NB4 (cell line): Measurements from ENCODE around the gene NTRK2.

Experiments used
- MYC ChIP-seq: IDR thresholded peaks from 2 replicates; pipeline ENCODE4 v1.6.1; 2011; ENCODE audit warnings: low read depth, low read length
- POLR2A ChIP-seq: IDR thresholded peaks from 2 replicates; pipeline ENCODE4 v1.6.1; 2011; ENCODE audit warnings: mild to moderate bottlenecking; ENCODE audit not compliant: insufficient read length; ENCODE audit errors: extremely low read depth
- TF ChIP-seq, protein P1 (sequence below): IDR thresholded peaks from one replicate; pipeline ENCODE4 v1.5.1; 2012; ENCODE audit warnings: low read depth, low read length
- TF ChIP-seq, protein P2 (sequence below): IDR thresholded peaks from 2 replicates; pipeline ENCODE4 v1.6.1; 2011; ENCODE audit warnings: low read depth, low read length

DNA sequence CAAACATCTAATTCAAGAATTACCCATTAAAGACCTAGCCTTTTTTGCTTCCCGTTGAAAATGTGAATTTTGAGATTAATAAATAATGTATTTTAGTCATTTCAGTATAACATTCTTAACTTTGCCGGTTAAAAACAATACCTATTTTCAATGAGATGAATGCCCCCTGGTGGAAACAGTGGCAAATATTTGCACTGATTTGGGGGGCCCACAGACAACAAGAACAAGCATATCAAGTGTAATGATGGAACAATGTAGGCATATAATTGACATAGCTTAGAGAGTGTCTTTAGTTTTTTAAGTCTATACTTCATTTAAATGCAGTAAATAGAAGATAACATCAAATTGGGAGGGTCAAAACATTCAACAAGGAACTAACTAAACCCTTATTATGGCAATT, 111.9 kb downstream of the NTRK2 start:
- TF ChIP-seq, protein P1, sequence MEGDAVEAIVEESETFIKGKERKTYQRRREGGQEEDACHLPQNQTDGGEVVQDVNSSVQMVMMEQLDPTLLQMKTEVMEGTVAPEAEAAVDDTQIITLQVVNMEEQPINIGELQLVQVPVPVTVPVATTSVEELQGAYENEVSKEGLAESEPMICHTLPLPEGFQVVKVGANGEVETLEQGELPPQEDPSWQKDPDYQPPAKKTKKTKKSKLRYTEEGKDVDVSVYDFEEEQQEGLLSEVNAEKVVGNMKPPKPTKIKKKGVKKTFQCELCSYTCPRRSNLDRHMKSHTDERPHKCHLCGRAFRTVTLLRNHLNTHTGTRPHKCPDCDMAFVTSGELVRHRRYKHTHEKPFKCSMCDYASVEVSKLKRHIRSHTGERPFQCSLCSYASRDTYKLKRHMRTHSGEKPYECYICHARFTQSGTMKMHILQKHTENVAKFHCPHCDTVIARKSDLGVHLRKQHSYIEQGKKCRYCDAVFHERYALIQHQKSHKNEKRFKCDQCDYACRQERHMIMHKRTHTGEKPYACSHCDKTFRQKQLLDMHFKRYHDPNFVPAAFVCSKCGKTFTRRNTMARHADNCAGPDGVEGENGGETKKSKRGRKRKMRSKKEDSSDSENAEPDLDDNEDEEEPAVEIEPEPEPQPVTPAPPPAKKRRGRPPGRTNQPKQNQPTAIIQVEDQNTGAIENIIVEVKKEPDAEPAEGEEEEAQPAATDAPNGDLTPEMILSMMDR, result peak; percentile 43
- TF ChIP-seq POLR2A (no peak), MYC (no peak)
- TF ChIP-seq, protein P2, sequence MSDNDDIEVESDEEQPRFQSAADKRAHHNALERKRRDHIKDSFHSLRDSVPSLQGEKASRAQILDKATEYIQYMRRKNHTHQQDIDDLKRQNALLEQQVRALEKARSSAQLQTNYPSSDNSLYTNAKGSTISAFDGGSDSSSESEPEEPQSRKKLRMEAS, result no peak
